Measurements from ENCODE around the gene BRCA1.

Gene BRCA1

GRCh38 chr17:43021741-43022512 lies 103.2 kb downstream of the BRCA1 start, which contains the start of gene VAT1:
Gene VAT1 (minus strand): TSS chr17:43022385. CDS start chr17:43022322, 63 bp downstream.
- no peak for TF ChIP-seq EZH2phosphoT487 (IDR thresholded peaks at IDR 0.05; ENCODE audit: low read length)
- TF ChIP-seq CTCF (IDR thresholded peaks at IDR 0.05; ENCODE audit: low read length): no peak
- TF ChIP-seq EZH2 (optimal IDR thresholded peaks at IDR 0.05; ENCODE audit: low read depth, low read length): no peak
- H3K36me3 ChIP-seq (replicated peaks; ENCODE audit: insufficient read depth, low read length): no peaks in the 10 kb centered on the region
- H3K27ac ChIP-seq (ENCODE audit: low read length): no peak within 1 kb of the TSS
- peak; percentile 66 for DNase-seq
- no peaks in the 10 kb centered on the region for H3K9me3 ChIP-seq (replicated peaks; ENCODE audit: insufficient read depth, low read length)
- H3K4me3 ChIP-seq (ENCODE audit: low read length): peak within 1 kb of the TSS; percentile 80
- no peaks in the 10 kb centered on the region for H3K9me2 ChIP-seq (replicated peaks; ENCODE audit: insufficient read depth, low read length)
- H3K9ac ChIP-seq (ENCODE audit: low read length): peak within 1 kb of the TSS; percentile 41; the same call in 1 of the 2 replicates
- H3F3A ChIP-seq (ENCODE audit: insufficient read depth, low read length): peaks cover 5% of the 10 kb centered on the region; the same call in 1 of the 2 replicates
- H3K4me1 ChIP-seq (ENCODE audit: low read length): no peaks in the 10 kb centered on the region
- H2AFZ ChIP-seq (ENCODE audit: low read length): peak within 1 kb of the TSS; percentile 96
- H4K20me1 ChIP-seq (ENCODE audit: insufficient read depth, low read length): no peaks in the 10 kb centered on the region
- H3K79me2 ChIP-seq (ENCODE audit: low read length): no peaks in the 10 kb centered on the region
- peak within 1 kb of the TSS; percentile 94 for H3K4me2 ChIP-seq (ENCODE audit: low read depth, low read length)
- no peaks in the 10 kb centered on the region for H3K27me3 ChIP-seq (replicated peaks; ENCODE audit: insufficient read depth, low read length)

GRCh38 chr17:43020789-43021740 lies 104.1 kb downstream of the BRCA1 start:
- no peaks in the 10 kb centered on the region for H3K79me2 ChIP-seq (ENCODE audit: low read length)
- H3K4me1 ChIP-seq (ENCODE audit: low read length): no peaks in the 10 kb centered on the region
- H3K9me2 ChIP-seq (replicated peaks; ENCODE audit: insufficient read depth, low read length): no peaks in the 10 kb centered on the region
- H3K4me2 ChIP-seq (ENCODE audit: low read depth, low read length): peak overlapping the region; percentile 94
- DNase-seq: no peak
- H3F3A ChIP-seq (ENCODE audit: insufficient read depth, low read length): peaks cover 5% of the 10 kb centered on the region; the same call in 1 of the 2 replicates
- no peaks in the 10 kb centered on the region for H3K9me3 ChIP-seq (replicated peaks; ENCODE audit: insufficient read depth, low read length)
- no peak for TF ChIP-seq CTCF (IDR thresholded peaks at IDR 0.05; ENCODE audit: low read length)
- TF ChIP-seq EZH2phosphoT487 (IDR thresholded peaks at IDR 0.05; ENCODE audit: low read length): no peak
- TF ChIP-seq EZH2 (optimal IDR thresholded peaks at IDR 0.05; ENCODE audit: low read depth, low read length): no peak
- peak overlapping the region; percentile 96 for H2AFZ ChIP-seq (ENCODE audit: low read length)
- H3K27me3 ChIP-seq (replicated peaks; ENCODE audit: insufficient read depth, low read length): no peaks in the 10 kb centered on the region
- H3K27ac ChIP-seq (ENCODE audit: low read length): no peak overlapping the region
- peak overlapping the region; percentile 41; the same call in 1 of the 2 replicates for H3K9ac ChIP-seq (ENCODE audit: low read length)
- peak overlapping the region; percentile 80 for H3K4me3 ChIP-seq (ENCODE audit: low read length)
- H4K20me1 ChIP-seq (ENCODE audit: insufficient read depth, low read length): no peaks in the 10 kb centered on the region
- no peaks in the 10 kb centered on the region for H3K36me3 ChIP-seq (replicated peaks; ENCODE audit: insufficient read depth, low read length)

GRCh38 chr17:43020030-43020621 lies 105.0 kb downstream of the BRCA1 start:
- Histone ChIP-seq H3K79me2 (ENCODE audit: low read length) (no peaks in the 10 kb centered on the region), H3K4me2 (ENCODE audit: low read depth, low read length) (no peak overlapping the region), H3K4me1 (ENCODE audit: low read length) (no peaks in the 10 kb centered on the region), H2AFZ (ENCODE audit: low read length) (no peak overlapping the region), H3K27me3 (replicated peaks; ENCODE audit: insufficient read depth, low read length) (no peaks in the 10 kb centered on the region), H3K36me3 (replicated peaks; ENCODE audit: insufficient read depth, low read length) (no peaks in the 10 kb centered on the region), H3K4me3 (ENCODE audit: low read length) (no peak overlapping the region), H3K9ac (ENCODE audit: low read length) (no peak overlapping the region), H3K9me2 (replicated peaks; ENCODE audit: insufficient read depth, low read length) (no peaks in the 10 kb centered on the region), H3K9me3 (replicated peaks; ENCODE audit: insufficient read depth, low read length) (no peaks in the 10 kb centered on the region), H3F3A (ENCODE audit: insufficient read depth, low read length) (peaks cover 5% of the 10 kb centered on the region; the same call in 1 of the 2 replicates), H3K27ac (ENCODE audit: low read length) (no peak overlapping the region), H4K20me1 (ENCODE audit: insufficient read depth, low read length) (no peaks in the 10 kb centered on the region)
- TF ChIP-seq EZH2phosphoT487 (IDR thresholded peaks at IDR 0.05; ENCODE audit: low read length) (no peak), EZH2 (optimal IDR thresholded peaks at IDR 0.05; ENCODE audit: low read depth, low read length) (no peak), CTCF (IDR thresholded peaks at IDR 0.05; ENCODE audit: low read length) (no peak)
- no peak for DNase-seq
